Glutamatergic neuron (in vitro differentiated cells): ENCODE data around the gene CS. TPM values are rescaled to one million over a fixed set of nuclear protein-coding genes. Genes with fewer than 3 reads are reported as not detected.

Experiments
- DNase-seq: peaks from one replicate; pipeline ENCODE4 v3.0.0; 2022
- H3K27ac Mint-ChIP-seq: one replicate; pipeline ENCODE4 v1.8.0; 2020; ENCODE audit warnings: mild to moderate bottlenecking, mixed read lengths, inconsistent platforms; ENCODE audit not compliant: unreplicated experiment
- H3K27me3 Mint-ChIP-seq: one replicate; pipeline ENCODE4 v1.8.0; 2020; ENCODE audit warnings: mild to moderate bottlenecking, moderate library complexity, mixed read lengths, inconsistent platforms; ENCODE audit not compliant: unreplicated experiment
- H3K36me3 Mint-ChIP-seq: one replicate; pipeline ENCODE4 v1.8.0; 2020; ENCODE audit warnings: mild to moderate bottlenecking, mixed read lengths, inconsistent platforms; ENCODE audit not compliant: unreplicated experiment
- H3K4me1 Mint-ChIP-seq: one replicate; pipeline ENCODE4 v1.8.0; 2020; ENCODE audit warnings: mild to moderate bottlenecking, low read depth, mixed read lengths, inconsistent platforms; ENCODE audit not compliant: unreplicated experiment
- H3K4me3 Mint-ChIP-seq: one replicate; pipeline ENCODE4 v1.8.0; 2020; ENCODE audit warnings: mild to moderate bottlenecking, mixed read lengths, inconsistent platforms; ENCODE audit not compliant: unreplicated experiment
- H3K9me3 Mint-ChIP-seq: one replicate; pipeline ENCODE4 v1.8.0; 2020; ENCODE audit warnings: mild to moderate bottlenecking, moderate library complexity, mixed read lengths, inconsistent platforms; ENCODE audit not compliant: unreplicated experiment
- CTCF ChIP-seq: fragments of 200-600 bp; sonication (generic); IDR thresholded peaks from one replicate; pipeline ENCODE4 v1.5.0; 2021; ENCODE audit not compliant: partially characterized antibody, unreplicated experiment
- total RNA-seq: library from RNA; stranded (reverse); fragmentation: NEBNext Ultra II Directional; extraction: Animal tissue kit (Norgen Biotek cat#: 25700); gene quantifications from one replicate; pipeline ENCODE4 v1.2.1, GENCODE V29; 2021; ENCODE audit not compliant: unreplicated experiment

Gene CS
- total RNA-seq, 1 donor from 2014 or later: 257 TPM

GRCh38 chr12:56221757-56222530 lies 78.2 kb downstream of the CS start, which contains the start of gene RNF41:
Gene RNF41, minus strand, starts transcription at chr12:56221922. Its CDS starts 7,875 bp downstream, at chr12:56214047.
- Mint-ChIP-seq H3K4me3 (peak within 1 kb of the TSS; percentile 100), H3K27me3 (peaks cover 5% of the 10 kb centered on the region), H3K36me3 (no peaks in the 10 kb centered on the region), H3K4me1 (peaks cover 13% of the 10 kb centered on the region), H3K27ac (peak within 1 kb of the TSS; percentile 92), H3K9me3 (peaks cover 6% of the 10 kb centered on the region)
- peak; percentile 94 for DNase-seq
- peak; percentile 33 for TF ChIP-seq CTCF

Other genes starting within 250 kb of the CS start
- 33.7 TPM for gene ERBB3, start 220.2 kb downstream of the CS start, total RNA-seq
- 86.5 TPM for gene PA2G4, start 195.8 kb downstream of the CS start, total RNA-seq
- gene RPL41, start 183.7 kb downstream of the CS start, total RNA-seq: 1,433 TPM
- gene ZC3H10, start 182.1 kb downstream of the CS start, total RNA-seq: 11.1 TPM
- gene ESYT1, start 172.1 kb downstream of the CS start, total RNA-seq: 144 TPM
- 232 TPM for gene MYL6B, start 147.7 kb downstream of the CS start, total RNA-seq
- gene MYL6, start 142.0 kb downstream of the CS start, total RNA-seq: 2,223 TPM
- 196 TPM for gene SMARCC2, start 110.8 kb downstream of the CS start, total RNA-seq
- gene RNF41, start 78.4 kb downstream of the CS start, total RNA-seq: 72.6 TPM
- 42.6 TPM for gene NABP2, start 76.0 kb downstream of the CS start, total RNA-seq
- 0.61 TPM for gene SLC39A5, start 70.3 kb downstream of the CS start, total RNA-seq
- 49.1 TPM for gene ANKRD52, start 41.9 kb downstream of the CS start, total RNA-seq
- 18.9 TPM for gene COQ10A, start 33.4 kb downstream of the CS start, total RNA-seq
- 141 TPM for gene CNPY2, start 15.7 kb upstream of the CS start, total RNA-seq
- gene PAN2, start 33.7 kb upstream of the CS start, total RNA-seq: 101 TPM
- gene IL23A, start 38.6 kb upstream of the CS start, total RNA-seq: 0.42 TPM
- gene STAT2, start 59.8 kb upstream of the CS start, total RNA-seq: 74.7 TPM
- not detected for gene APOF, start 62.5 kb upstream of the CS start, total RNA-seq
- 17.9 TPM for gene TIMELESS, start 149.1 kb upstream of the CS start, total RNA-seq
- gene MIP, start 154.3 kb upstream of the CS start, total RNA-seq: not detected
- 3.6 TPM for gene SPRYD4, start 168.2 kb upstream of the CS start, total RNA-seq
- 0.91 TPM for gene GLS2, start 187.8 kb upstream of the CS start, total RNA-seq
- 10.2 TPM for gene RBMS2, start 221.5 kb upstream of the CS start, total RNA-seq